Measurements from ENCODE around the gene PAPSS1.

Gene PAPSS1

GRCh38 chr4:107619066-107619465 is 101.0 kb downstream of the PAPSS1 start:
- no peak for DNase-seq

- no peak for DNase-seq
Observed at GRCh38 chr4:107618656-107619055, 101.4 kb downstream of the PAPSS1 start.

DNA sequence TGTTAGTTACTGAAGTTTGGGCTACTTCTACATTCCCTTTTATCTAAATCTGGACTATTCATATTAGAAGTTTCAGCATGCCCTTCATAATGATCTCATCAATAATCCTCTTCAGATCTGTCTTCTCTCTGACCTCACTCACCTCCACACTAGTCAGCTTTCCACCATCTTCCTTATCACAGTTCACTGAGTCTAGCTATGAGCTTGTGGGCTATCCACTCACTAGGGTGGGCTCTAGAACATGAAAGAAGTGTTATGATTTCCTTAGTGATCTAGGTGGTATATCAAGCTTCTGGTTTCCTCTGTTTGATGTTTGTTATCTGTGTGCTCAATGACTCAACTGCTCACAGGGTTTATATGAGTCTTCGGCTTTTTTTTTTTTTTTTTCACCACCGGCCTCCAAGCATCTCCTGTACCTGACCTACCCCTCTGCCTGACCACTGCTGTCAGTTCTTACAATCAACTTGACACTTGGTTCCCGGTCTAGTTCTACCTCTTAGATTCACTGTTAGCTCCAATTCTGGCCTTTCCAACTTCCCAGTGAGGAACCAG is 103.1 kb downstream of the PAPSS1 start:
- DNase-seq: no peak

GRCh38 chr4:107615809-107616208 is 104.2 kb downstream of the PAPSS1 start:
- no peak for DNase-seq

DNA sequence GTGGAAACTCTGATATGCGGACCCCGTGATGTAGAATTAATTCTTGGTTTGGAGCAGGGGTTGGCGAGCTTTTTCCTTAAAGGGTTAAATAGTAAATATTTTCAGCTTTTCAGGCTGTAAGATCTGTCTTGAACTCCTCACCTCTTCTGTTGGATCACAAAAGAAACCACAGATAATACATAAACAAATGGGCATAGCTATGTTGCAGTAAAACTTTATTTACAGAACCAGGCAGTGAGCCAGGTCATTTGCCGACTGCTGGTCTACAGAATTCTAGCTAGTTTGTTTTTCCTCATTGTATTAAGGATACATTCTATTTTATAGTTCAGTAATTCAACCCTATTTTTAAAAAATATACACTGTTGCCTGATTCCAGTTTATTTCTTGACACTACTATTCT is 116.6 kb downstream of the PAPSS1 start:
- DNase-seq: no peak

- no peak for DNase-seq
Observed at GRCh38 chr4:107600983-107601382, 119.1 kb downstream of the PAPSS1 start.

- DNase-seq: no peak
Observed at GRCh38 chr4:107600436-107600835, 119.6 kb downstream of the PAPSS1 start.

DNA sequence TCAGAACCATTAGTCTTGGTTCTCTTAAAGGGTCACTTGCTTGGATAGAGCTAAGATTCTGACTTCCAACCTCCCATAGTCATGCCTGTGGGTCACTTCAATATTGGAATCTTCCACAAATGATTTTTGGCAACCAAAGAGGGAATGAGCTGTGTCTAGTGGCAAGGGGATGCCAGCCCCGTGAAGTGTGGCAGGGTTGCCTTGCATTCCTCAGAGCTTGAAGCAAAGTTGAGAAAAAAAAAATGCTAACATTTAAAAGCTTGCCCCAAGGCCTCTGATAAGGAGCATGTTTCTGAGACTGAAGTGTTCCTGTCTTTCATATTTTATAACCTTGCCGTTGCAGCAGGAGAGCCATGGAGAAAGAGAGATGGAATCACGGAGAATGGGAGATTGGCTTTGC is 120.2 kb downstream of the PAPSS1 start:
- no peak for DNase-seq

DNA sequence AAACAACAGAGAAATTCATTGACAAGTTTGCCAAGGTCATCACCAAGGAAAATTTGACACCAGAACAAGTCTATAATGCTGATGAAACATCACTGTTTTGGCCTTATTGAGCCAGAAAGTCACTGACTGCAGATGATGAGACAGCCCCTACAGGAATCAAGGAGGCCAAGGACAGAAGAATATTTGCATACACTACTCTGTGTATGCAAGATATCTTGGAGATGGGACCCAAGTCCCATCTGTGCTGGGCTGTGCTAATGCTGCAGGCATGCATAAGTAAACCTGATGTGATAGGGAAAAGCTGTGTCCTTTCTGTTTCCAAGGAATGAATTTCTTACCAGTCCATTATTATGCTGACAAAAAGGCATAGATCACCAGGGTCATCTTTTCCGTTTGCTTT is 126.8 kb downstream of the PAPSS1 start:
- no peak for DNase-seq

GRCh38 chr4:107592519-107592918 is 127.5 kb downstream of the PAPSS1 start:
- DNase-seq: no peak

GRCh38 chr4:107589269-107589668 is 130.8 kb downstream of the PAPSS1 start:
- no peak for DNase-seq

DNA sequence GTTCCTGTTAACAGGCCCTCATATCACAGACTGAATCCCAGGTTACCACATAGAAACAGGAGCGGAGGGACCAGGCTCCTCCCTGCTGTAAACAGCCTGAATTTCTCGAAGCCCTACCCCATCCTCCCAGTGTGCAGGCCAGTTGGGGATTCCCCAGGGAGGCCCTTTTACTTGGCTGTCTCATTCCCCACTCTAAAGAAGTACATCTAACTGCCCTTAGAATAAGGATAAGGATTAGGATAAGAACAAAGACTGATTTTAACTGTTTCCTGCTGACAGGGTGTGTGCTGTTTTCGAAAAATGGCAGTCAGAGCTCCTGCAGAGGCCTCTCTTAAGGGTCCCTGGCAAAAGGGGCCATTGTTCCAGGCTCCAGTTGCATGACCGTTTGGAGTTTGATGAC is 133.7 kb downstream of the PAPSS1 start:
- DNase-seq: no peak

GRCh38 chr4:107579099-107579498 is 140.9 kb downstream of the PAPSS1 start:
- DNase-seq: no peak

DNA sequence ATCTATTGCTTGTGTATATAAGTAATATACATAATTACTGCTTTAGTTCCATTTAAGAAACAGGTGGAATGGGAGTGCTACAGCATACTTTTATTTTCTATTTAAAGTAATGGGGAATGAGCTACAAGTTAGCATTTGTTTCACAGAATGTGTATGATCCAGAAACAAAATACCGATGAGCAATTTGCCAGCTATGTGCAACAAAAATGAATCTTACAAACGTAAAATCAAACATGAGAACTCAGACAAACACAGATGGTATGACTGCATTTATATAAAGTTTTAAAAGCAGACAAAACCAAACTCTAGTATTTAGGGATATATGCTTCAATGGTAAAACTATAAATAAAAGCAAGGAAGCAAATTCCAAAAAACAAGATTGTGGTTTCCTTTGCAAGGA is 141.7 kb downstream of the PAPSS1 start:
- no peak for DNase-seq

- DNase-seq: no peak
Observed at GRCh38 chr4:107577743-107578142, 142.3 kb downstream of the PAPSS1 start.

GRCh38 chr4:107575243-107575642 is 144.8 kb downstream of the PAPSS1 start:
- no peak for DNase-seq

DNA sequence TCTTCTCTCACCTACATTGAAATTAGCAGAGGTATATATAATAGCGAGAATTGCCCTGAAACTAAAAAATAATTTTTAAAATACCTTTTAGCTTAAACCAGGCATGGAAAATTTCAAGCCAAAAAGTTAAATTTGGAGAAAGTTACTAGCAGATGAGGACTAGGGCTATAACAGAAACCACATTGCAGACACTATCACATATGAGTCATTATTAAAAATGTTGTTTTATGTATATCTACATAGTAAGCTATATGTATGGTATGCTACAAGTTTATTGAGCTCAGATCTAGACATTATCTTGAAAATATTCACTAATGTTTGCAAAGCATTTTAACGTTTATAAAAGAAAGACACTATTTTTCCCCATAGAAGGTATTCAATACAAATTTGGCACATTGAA is 147.8 kb downstream of the PAPSS1 start:
- DNase-seq: no peak

DNA sequence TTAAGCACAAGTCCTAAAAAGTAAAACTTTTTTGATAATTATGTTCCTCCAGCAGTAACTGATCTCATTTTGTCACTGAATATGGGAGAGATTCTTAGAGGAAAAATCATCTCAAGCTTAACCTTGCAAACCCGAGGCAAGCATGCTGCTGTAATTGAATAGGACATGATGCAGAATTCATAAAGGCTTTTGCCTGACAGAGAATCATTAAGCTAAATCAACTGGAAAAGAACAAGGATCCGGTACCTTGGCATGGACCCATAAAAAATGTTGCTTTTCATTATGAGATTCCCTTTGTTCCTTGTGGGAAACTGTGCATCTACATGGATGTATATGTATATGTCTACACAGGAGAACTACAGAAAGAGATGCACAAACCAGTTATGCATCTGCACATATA is 149.1 kb downstream of the PAPSS1 start:
- DNase-seq: no peak

GRCh38 chr4:107564326-107564725 is 155.7 kb downstream of the PAPSS1 start:
- DNase-seq: no peak
